GM13976 (cell line): Measurements from ENCODE around the gene PAPSS2.
"Not testable (repeated sequence)": the region's sequence is repeated elsewhere in the genome, so short reads cannot be mapped to it uniquely, and the experiment has no call there.

Experiments
- DNase-seq: peaks from one replicate; pipeline ENCODE4 v3.0.0; 2012; ENCODE audit warnings: low spot score
- in situ Hi-C: fragments of 300-500 bp; cut with MboI; formaldehyde crosslinking; loops from one replicate; pipeline ENCODE4 v1.12.0; 2022; ENCODE audit warnings: low sequenced_read_pairs, mixed read lengths, inconsistent platforms; ENCODE audit not compliant: unreplicated experiment
- TF ChIP-seq, protein P1 (sequence below): IDR thresholded peaks from 2 replicates; pipeline ENCODE4 v1.5.1; 2012; ENCODE audit warnings: borderline replicate concordance, mild to moderate bottlenecking; ENCODE audit not compliant: insufficient read depth; ENCODE audit errors: extremely low read depth, missing control alignments, control extremely low read depth

Gene PAPSS2

DNA sequence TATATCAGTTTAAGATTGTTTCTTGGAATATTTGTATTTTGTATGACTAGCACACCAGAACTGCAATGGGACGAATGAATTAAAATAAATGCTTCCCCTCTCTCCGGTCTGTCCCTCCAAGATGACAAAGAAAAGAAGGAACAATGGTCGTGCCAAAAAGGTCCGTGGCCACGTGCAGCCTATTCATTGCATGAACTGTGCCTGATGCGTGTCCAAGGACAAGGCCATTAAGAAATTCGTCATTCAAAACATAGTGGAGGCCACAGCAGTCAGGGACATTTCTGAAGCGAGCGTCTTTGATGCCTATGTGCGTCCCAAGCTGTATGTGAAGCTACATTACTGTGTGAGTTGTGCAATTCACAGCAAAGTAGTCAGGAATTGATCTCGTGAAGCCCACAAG is 17.2 kb upstream of the PAPSS2 start:
- DNase-seq: no peak
- TF ChIP-seq, protein P1, sequence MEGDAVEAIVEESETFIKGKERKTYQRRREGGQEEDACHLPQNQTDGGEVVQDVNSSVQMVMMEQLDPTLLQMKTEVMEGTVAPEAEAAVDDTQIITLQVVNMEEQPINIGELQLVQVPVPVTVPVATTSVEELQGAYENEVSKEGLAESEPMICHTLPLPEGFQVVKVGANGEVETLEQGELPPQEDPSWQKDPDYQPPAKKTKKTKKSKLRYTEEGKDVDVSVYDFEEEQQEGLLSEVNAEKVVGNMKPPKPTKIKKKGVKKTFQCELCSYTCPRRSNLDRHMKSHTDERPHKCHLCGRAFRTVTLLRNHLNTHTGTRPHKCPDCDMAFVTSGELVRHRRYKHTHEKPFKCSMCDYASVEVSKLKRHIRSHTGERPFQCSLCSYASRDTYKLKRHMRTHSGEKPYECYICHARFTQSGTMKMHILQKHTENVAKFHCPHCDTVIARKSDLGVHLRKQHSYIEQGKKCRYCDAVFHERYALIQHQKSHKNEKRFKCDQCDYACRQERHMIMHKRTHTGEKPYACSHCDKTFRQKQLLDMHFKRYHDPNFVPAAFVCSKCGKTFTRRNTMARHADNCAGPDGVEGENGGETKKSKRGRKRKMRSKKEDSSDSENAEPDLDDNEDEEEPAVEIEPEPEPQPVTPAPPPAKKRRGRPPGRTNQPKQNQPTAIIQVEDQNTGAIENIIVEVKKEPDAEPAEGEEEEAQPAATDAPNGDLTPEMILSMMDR: no peak
- in situ Hi-C loops: no loop called here

DNA sequence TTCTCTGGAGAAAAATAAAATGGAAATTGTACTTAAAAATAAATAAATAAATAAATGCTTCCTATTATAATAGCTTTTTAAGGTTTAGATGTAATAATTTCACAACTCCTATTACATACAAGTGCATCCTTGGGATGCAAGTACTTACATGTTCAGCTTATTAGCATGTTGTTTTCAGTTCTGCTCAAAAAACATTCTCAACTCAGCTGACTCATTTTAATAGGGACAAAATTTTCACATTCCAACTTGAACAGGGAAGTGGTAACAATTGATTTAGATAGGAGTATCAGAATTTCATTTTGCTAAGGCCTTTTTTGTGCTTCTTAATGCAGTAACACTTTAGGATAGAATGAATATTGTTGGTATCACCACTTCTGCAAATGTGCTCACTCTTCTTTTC is 16.7 kb upstream of the PAPSS2 start:
- DNase-seq: no peak
- in situ Hi-C loops: no loop called here
- TF ChIP-seq, protein P1: no peak

DNA sequence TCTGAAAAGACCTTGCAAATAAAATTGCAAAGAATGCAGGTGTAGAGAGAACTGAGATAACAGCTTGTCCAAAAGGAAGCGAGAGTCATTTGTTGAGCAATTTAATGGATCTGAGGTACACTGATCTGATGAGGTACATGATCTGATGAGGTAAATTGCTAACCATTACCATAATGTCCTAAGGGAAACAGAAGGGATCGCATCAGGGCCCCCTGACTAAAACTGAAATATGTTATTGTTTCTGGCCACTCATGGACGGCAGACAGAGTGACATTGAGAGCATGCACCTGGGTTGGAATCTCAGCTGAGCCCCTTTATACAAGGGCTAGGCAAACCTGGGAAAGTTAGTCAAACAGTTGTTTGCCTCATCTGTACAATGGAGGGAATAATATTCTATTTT is 15.8 kb upstream of the PAPSS2 start:
- TF ChIP-seq, protein P1: no peak
- no peak for DNase-seq
- in situ Hi-C loops: no loop called here

DNA sequence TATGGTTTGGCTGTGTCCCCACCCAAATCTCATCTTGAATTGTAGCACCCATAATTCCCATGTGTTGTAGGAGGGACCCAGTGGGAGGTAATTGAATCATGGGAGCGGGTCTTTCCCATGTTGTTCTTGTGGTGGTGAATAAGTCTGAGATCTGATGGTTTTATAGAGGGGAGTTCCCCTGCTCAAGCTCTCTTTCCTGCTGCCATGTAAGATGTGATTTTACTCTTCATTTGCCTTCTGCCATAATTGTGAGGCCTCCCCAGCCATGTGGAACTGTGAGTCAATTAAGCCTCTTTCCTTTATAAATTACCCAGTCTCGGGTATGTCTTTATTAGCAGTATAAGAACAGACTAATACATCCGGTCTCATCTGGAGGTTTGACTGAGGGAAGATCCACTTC is 15.2 kb upstream of the PAPSS2 start:
- DNase-seq, in situ Hi-C loops: not testable (repeated sequence)

DNA sequence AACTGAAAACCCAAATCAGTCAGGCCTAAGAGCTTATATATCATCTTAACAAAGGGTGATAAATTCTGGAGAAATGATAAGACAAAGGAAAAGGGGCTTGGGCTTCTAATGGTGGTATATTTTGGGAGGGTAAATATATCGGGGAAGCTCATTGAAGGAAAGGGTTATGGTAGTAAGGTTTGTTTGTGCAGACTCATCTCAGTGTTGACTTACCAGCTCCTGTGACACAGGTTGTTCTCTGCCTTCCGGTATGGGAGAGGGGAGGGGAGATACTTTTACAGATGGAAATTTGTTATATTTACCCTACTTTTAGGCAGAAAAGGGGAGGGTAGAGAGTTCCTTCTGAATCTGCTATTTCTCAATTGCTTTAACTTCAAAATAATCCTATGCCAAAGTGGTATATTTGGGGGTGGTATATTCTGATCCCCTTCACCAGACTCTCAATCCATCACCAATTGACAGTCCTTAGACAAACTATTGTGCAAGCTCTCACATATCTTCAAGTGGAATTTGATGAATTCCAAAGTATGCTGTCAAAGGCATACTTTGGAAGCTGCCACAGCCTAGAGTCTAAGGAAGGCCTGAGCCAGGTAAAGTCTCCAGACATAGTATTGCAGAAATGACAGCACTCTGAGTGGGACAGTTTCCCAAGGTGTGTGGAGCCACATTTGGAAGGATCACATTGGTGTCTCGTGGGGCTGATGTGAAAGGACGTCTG is 13.3 kb upstream of the PAPSS2 start:
- TF ChIP-seq, protein P1: no peak
- in situ Hi-C loops: no loop called here
- DNase-seq: no peak

DNA sequence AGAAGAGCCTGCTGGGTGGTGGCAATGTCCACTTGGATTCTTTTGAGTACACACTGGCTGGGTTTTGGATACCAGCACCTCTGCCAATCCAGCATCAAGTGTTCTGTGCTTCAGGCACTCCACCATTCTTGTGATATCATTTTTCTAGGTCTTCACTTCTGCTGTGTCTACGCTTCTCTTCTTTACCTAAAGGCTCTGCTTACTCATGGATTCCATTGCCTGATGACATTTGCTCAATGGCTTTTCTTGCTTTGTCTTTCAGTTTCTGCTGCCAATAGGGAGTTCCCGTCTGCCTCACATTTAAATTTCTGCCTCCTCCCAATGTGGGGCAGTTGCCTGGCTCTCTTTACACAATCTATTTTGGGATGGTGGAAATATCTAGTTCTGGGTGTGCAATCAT is 12.7 kb upstream of the PAPSS2 start:
- in situ Hi-C loops: no loop called here
- DNase-seq: no peak
- TF ChIP-seq, protein P1: no peak

DNA sequence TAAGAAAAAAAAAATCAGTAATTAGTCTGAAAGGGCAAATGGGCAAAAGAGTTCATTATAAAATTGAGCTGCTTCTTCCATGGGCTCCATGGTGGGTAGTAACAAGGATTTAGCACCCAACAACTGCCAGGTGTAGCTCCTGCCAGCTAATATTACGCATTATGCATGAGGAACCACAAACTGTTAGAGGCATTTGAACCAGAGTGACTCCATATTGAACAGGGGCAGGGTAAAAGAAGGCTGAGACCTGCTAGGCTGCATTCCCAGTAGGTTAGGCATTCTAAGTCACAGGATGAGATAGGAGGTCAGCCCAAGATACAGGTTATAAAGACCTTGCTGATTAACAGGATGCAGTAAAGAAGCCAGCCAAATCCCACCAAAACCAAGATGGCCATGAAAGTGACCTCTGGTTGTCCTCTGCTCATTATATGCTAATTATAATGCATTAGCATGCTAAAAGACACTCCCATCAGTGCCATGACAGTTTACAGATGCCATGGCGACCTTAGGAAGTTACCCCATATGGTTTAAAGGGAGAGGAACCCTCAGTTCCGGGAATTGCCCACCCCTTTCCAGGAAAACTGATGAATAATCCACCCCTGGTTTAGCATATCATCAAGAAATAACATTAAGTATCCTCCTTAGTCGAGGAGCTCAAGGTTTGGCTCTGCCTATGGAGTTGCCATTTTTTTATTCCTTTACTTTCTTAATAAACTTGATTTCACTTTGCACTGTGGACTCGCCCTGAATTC is 8.7 kb upstream of the PAPSS2 start:
- in situ Hi-C loops: loop anchor here (10.0 kb wide), 1 partner anchor 84 kb away; no protein-coding TSS in a partner anchor
- TF ChIP-seq, protein P1: no peak
- DNase-seq: no peak
